HG03521 (cell line): ENCODE results near the gene HDGFL2.
"Not testable (repeated sequence)": the region's sequence is repeated elsewhere in the genome, so short reads cannot be mapped to it uniquely, and the experiment has no call there.

Experiments
- ATAC-seq: cut with Tn5 transposase; IDR thresholded peaks from one replicate; pipeline ENCODE4 v1.9.1; 2021; ENCODE audit warnings: mild to moderate bottlenecking, moderate library complexity; ENCODE audit not compliant: unreplicated experiment

Gene HDGFL2

GRCh38 chr19:4511300-4512054 is 39.4 kb downstream of the HDGFL2 start:
- ATAC-seq: no peak

GRCh38 chr19:4512070-4512469 is 40.0 kb downstream of the HDGFL2 start:
- no peak for ATAC-seq

GRCh38 chr19:4513248-4513647 is 41.2 kb downstream of the HDGFL2 start:
- no peak for ATAC-seq

- ATAC-seq: no peak
These were observed 43.6 kb downstream of the HDGFL2 start for GRCh38 chr19:4515732-4516131.

GRCh38 chr19:4516199-4516938 is 44.3 kb downstream of the HDGFL2 start:
- ATAC-seq: no peak

GRCh38 chr19:4516939-4517300 is 44.8 kb downstream of the HDGFL2 start:
- no peak for ATAC-seq

- no peak for ATAC-seq
These were observed 45.5 kb downstream of the HDGFL2 start for GRCh38 chr19:4517451-4518057.

- no peak for ATAC-seq
These were observed 46.5 kb downstream of the HDGFL2 start, which contains the start of gene PLIN4 for GRCh38 chr19:4518345-4519171. PLIN4 (minus strand) TSS chr19:4518486; CDS start chr19:4518272, 214 bp downstream.

GRCh38 chr19:4519172-4519496 is 47.0 kb downstream of the HDGFL2 start:
- ATAC-seq: no peak

- no peak for ATAC-seq
These were observed 47.6 kb downstream of the HDGFL2 start for GRCh38 chr19:4519521-4520277.

GRCh38 chr19:4521170-4521887 is 49.2 kb downstream of the HDGFL2 start:
- no peak for ATAC-seq

- no peak for ATAC-seq
These were observed 49.8 kb downstream of the HDGFL2 start for GRCh38 chr19:4521888-4522242.

- no peak for ATAC-seq
These were observed 50.4 kb downstream of the HDGFL2 start for GRCh38 chr19:4522291-4523002.

GRCh38 chr19:4523306-4524110 is 51.4 kb downstream of the HDGFL2 start:
- no peak for ATAC-seq

- ATAC-seq: no peak
These were observed 52.9 kb downstream of the HDGFL2 start for GRCh38 chr19:4524808-4525562.

GRCh38 chr19:4525563-4526002 is 53.5 kb downstream of the HDGFL2 start:
- ATAC-seq: no peak

GRCh38 chr19:4527377-4527776 is 55.3 kb downstream of the HDGFL2 start:
- ATAC-seq: not testable (repeated sequence)

GRCh38 chr19:4528843-4529242 is 56.7 kb downstream of the HDGFL2 start:
- ATAC-seq: no peak
